ENCODE data around the gene KLHL11.

DNA sequence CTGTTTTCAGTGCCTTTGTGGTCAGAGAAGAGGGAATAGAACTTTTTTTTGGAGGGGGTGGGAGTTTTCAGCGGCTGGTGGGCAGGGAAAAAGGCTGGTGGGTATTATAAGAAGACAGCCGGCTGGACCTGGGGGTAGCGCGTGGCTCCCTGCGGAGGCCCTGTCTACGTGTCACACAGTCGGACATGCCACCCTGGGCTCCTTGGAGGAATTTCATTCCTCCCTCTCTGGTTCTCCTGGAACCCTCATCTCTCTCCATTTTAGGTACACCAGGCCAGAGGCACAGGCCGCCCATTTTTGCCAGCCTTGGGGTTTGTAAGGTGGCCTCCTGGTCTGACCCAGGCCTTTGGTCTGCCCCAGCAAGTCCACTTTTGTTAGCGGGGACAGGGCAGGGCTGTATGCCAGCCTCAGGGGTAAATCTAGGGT lies 51.5 kb downstream of the KLHL11 start:
- TF ChIP-seq POLR2A (IDR thresholded peaks at IDR 0.05) (no peak), CTCF (IDR thresholded peaks at IDR 0.05) (no peak)
